ENCODE results near the gene FNDC10.

Gene FNDC10

GRCh38 chr1:1616045-1616790 lies 16.3 kb upstream of the FNDC10 start:
- no peak for DNase-seq

DNA sequence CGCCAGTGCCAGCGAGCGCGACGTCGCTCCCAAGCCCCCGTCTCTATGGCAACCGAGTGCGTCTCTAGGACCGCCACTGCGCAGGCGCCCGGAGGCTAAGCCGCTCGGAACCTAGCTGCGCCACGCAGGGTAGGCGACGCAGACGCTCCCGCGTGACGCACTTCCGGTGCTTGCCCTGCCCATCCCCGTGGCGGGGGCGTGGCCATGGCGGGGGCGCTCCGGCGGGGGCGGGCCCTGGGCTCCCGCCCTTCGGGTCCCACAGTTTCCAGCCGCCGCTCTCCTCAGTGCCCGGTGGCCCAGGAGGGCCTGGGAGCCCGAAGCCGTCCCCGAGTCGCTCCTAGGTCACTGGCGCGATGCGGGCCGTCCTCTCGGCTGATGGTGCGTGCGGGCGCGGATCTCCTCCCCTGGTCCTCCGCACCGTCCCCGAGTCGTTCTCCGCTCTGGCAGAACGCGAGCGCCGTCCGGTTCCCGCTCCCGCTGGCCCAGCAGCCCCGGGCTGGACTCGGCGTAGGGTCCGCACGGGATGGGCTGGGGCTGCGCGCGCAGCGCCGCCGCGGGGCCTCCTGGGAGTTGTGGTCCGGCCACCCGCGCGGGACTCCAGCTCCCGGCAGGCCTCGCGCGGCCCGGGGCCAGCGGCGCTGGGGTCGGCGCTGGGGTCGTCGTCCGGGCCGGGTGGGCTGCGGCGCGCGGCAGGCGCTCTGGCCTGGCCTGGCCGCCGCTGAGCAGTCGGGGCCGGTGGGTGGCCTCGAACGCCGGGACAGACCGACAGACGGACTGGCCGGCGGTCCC lies 15.5 kb upstream of the FNDC10 start, which contains the start of gene MIB2:
MIB2 (plus strand) TSS at position 245 of the 789 bp plus-strand sequence. CDS start 7,953 bp downstream, outside the sequence.
- peak; percentile 86 to 87 for DNase-seq

DNA sequence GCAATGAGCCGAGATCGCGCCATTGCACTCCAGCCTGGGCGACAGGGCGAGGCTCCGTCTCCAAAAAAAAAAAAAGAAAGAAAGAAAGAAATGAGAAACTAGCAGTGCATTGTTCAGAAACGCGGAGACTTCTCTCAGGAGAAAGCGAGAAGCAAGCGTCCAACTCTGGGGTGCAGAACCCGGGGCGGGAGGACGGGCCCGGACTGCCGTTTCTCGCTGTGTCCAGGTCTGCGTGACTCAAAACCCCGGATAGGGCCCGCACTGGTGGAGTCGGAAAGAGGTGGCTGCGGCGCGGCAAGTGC lies 15.0 kb upstream of the FNDC10 start:
- no peak for DNase-seq

- DNase-seq: peak; percentile 78 to 82
Measured at GRCh38 chr1:1614204-1614953, 14.4 kb upstream of the FNDC10 start.

DNA sequence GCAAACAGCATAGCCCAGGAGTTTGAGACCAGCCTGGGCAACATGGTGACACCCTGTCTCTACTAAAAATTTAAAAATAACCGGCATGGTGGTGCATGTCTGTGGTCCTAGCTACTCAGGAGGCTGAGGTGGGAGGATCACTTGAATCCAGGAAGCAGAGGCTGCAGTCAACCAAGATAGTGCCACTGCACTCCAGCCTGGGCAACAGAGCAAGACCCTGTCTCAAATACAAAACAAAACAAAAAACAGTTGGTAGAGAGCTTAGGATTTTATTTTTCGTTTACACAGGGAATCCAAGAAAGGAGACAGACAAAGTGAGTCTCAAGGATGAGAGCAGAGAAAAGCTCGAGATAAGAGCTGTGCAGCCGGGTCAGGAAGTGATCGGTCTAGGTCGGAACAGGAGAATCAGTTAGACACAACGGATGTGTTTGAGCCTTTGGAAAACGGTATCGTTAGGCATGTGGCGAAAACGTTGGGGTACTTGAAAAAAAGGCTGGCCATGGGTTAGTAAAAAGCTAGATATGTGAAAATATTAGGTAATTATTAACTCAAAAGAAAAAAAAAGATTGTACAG lies 13.7 kb upstream of the FNDC10 start:
- no peak for DNase-seq

DNA sequence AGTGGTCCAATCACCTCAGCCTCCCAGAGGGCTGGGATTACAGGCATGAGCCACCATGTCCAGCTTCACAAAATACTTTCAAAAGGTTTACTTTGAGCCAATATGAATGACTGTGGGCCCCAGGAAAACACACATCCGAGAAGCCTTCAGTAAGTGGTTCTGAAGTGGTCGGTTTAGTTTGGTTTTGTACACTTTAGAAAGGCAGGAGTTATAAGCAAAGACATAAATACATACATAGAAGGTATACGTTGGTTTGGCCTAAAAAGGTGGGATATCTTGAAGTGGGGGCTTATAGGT lies 12.1 kb upstream of the FNDC10 start:
- no peak for DNase-seq

DNA sequence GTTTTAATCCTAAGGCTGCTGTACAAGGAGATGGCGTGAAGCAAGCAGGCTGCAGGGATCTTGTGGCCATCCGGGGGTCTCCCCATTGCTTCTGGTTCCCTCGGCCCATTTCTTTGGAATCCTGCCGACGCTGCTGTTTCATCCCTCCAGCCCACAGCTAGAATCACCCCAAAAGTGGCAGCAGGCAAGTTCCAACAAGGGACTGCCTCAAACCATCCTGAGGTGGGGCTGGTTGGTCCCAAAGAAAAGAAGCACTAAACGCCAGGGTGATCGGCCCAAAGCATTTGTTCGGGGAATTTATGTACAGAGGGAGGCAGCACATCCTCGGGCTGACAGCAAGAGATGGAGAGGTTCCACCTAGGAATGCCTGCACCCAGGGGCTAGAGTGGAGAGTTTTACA lies 10.9 kb upstream of the FNDC10 start:
- no peak for DNase-seq

- no peak for DNase-seq
Measured at GRCh38 chr1:1609822-1610485, 10.0 kb upstream of the FNDC10 start.

DNA sequence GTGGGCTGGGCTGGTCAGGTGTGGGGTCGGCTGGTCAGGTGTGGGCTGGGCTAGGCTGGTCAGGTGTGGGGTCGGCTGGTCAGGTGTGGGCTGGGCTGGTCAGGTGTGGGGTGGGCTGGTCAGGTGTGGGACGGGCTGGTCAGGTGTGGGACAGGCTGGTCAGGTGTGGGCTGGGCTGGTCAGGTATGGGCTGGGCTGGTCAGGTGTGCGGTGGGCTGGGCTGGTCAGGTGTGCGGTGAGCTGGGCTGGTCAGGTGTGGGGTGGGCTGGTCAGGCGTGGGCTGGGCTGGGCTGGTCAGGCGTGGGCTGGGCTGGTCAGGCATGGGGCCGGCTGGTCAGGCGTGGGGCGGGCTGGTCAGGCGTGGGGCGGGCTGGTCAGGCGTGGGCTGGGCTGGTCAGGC lies 6.3 kb upstream of the FNDC10 start:
- no peak for DNase-seq

DNA sequence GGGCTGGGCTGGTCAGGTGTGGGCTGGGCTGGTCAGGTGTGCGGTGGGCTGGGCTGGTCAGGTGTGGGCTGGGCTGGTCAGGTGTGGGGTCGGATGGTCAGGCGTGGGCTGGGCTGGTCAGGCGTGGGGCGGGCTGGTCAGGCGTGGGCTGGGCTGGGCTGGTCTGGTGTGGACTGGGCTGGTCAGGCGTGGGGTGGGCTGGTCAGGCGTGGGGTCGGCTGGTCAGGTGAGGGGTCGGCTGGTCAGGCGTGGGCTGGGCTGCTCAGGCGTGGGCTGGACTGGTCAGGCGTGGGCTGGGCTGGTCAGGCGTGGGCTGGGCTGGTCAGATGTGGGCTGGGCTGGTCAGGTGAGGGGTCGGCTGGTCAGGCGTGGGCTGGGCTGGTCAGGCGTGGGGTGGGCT lies 5.8 kb upstream of the FNDC10 start:
- no peak for DNase-seq

- DNase-seq: no peak
Measured at GRCh38 chr1:1605034-1605591, 5.2 kb upstream of the FNDC10 start.

DNA sequence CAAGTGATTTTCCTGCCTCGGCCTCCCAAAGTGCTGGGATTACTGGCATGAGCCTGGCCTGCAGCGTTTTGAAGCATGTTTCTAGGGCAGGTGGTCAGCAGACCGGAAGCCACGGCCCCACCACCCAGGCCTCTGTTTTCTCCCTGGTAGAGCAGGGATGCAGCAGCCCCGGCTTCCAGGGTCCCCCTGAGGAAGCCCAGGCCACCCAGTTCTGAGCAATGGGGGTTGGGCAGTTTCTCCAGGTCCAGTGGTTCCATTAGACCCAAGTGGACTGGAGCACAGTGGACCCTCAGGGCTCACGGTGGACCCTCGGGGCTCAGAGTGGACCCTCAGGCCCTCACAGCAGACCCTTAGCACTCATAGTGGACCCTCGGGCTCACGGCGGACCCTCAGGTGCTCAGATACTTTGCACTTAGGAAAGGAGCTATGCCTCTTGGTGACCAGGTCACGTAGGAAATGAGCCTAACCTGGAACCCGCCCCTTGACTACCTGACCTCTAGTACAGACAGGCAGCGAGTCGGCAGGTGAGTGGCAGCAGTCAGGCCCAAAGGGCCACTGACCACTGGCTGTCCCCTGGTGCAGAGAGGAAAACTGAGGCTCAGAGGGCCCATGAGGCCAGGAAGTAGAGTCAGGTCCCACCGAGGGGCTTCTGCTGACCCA lies 4.6 kb upstream of the FNDC10 start:
- DNase-seq: no peak

DNA sequence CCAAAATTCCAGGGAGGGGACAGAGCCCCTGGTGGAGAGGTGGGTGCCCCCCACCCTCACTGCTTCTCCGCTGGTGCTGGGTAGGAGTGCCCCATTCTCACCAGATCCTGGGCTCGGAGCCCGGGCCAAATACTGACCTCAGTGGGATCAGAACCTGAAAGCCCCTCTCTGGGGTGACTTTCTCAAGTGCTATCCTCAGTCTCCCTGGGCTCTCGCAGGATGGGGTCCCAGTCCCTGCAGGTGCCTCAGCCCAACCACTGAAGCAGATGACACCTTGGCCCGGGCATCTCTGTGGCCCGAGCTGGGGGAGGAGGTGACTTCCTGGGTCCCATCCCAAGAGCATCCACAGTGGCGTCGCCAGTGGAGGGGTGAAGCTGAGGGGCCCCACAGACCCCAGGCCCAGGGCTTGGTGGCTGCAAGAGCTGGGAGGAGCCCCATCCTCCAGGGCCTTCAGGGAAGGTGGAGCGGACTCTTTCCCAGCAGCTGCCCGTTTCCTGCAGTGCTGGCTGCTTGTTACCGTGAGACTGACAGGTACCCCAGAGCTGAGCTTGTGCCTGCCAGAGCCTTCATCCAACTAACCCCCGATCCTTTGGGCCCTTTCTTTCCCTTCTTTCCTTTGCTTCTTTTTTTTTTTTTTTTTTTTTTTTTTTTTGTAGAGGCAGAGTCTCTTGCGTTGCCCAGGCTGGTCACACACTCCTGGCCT lies 3.9 kb upstream of the FNDC10 start:
- no peak for DNase-seq

GRCh38 chr1:1602968-1603506 lies 3.1 kb upstream of the FNDC10 start:
- DNase-seq: no peak

GRCh38 chr1:1602304-1602967 lies 2.5 kb upstream of the FNDC10 start:
- no peak for DNase-seq

DNA sequence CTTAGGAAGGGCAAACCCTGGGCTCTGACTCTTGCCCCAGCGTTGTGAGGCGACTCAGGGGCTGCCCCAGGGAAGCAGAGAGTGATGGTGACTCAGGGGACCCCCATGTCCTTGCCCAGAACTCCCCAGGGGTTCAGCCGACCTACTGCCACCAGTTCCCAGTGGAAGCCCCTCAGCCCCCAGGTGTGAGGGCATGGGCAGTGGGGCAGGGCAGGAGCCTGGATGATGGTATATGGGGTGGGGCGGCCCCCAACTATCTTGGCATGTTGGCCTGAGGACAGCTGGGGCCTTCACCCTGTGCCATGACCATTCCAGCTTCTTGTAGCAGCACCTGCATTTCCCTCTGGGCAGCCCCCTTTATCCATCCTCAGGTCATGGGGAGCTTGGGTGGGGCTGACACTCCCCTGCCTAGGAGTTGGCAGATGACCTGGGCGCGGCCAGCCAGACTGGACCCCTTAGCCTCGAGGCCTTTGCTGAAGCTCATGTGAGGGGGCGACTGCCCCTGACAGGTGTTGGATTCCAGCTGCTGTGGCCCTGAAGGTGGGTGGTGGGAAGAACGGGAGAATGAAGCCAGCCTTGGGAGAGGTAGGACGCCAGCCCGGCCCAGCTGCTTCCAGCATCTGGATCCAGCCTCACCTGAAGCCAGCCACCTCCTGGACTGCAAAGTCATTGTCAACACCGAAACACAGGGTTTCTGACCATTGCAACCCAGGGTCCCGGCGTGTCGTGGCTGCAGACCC lies 1.8 kb upstream of the FNDC10 start:
- no peak for DNase-seq

GRCh38 chr1:1600861-1601563 lies 1.1 kb upstream of the FNDC10 start:
- no peak for DNase-seq

- DNase-seq: peak; percentile 11 to 15
Measured at GRCh38 chr1:1599030-1599934, 653 bp downstream of the FNDC10 start.
